ENCODE data around the gene YPEL2.
A peak's percentile ranks its signal among the peaks of the same experiment; 100 is the strongest.
"Not testable (repeated sequence)": the region's sequence is repeated elsewhere in the genome, so short reads cannot be mapped to it uniquely, and the experiment has no call there.

The YPEL2 gene

GRCh38 chr17:59331129-59331928 is at the start of gene YPEL2:
Gene YPEL2 (plus strand): TSS chr17:59331655. CDS start chr17:59353410, 21,755 bp downstream.
- peak; percentile 99 for DNase-seq (ENCODE audit: low spot score)

- no peak for DNase-seq (ENCODE audit: low spot score)
Observed at GRCh38 chr17:59284317-59284716, 47.1 kb upstream of the YPEL2 start.

GRCh38 chr17:59287452-59287851 is 44.0 kb upstream of the YPEL2 start:
- no peak for DNase-seq (ENCODE audit: low spot score)

- no peak for DNase-seq (ENCODE audit: low spot score)
Observed at GRCh38 chr17:59287891-59288290, 43.6 kb upstream of the YPEL2 start.

GRCh38 chr17:59289981-59290301 is 41.5 kb upstream of the YPEL2 start:
- no peak for DNase-seq (ENCODE audit: low spot score)

GRCh38 chr17:59290302-59290998 is 41.0 kb upstream of the YPEL2 start:
- not testable (repeated sequence) for DNase-seq (ENCODE audit: low spot score)

GRCh38 chr17:59292174-59292523 is 39.3 kb upstream of the YPEL2 start:
- DNase-seq (ENCODE audit: low spot score): no peak

GRCh38 chr17:59296190-59296589 is 35.3 kb upstream of the YPEL2 start:
- no peak for DNase-seq (ENCODE audit: low spot score)

GRCh38 chr17:59298521-59298920 is 32.9 kb upstream of the YPEL2 start:
- DNase-seq (ENCODE audit: low spot score): no peak

- no peak for DNase-seq (ENCODE audit: low spot score)
Observed at GRCh38 chr17:59299400-59300092, 31.9 kb upstream of the YPEL2 start.

- DNase-seq (ENCODE audit: low spot score): no peak
Observed at GRCh38 chr17:59300941-59301340, 30.5 kb upstream of the YPEL2 start.

- no peak for DNase-seq (ENCODE audit: low spot score)
Observed at GRCh38 chr17:59304811-59305210, 26.6 kb upstream of the YPEL2 start.

- DNase-seq (ENCODE audit: low spot score): no peak
Observed at GRCh38 chr17:59310263-59310920, 21.1 kb upstream of the YPEL2 start.

- peak; percentile 82 for DNase-seq (ENCODE audit: low spot score)
Observed at GRCh38 chr17:59311051-59311468, 20.4 kb upstream of the YPEL2 start.

- DNase-seq (ENCODE audit: low spot score): not testable (repeated sequence)
Observed at GRCh38 chr17:59311521-59311920, 19.9 kb upstream of the YPEL2 start.

- DNase-seq (ENCODE audit: low spot score): no peak
Observed at GRCh38 chr17:59315866-59316265, 15.6 kb upstream of the YPEL2 start.

GRCh38 chr17:59327121-59327980 is 4.1 kb upstream of the YPEL2 start:
- no peak for DNase-seq (ENCODE audit: low spot score)

- DNase-seq (ENCODE audit: low spot score): no peak
Observed at GRCh38 chr17:59327981-59328290, 3.5 kb upstream of the YPEL2 start.

GRCh38 chr17:59328601-59329000 is 2.9 kb upstream of the YPEL2 start:
- DNase-seq (ENCODE audit: low spot score): no peak

- peak; percentile 85 for DNase-seq (ENCODE audit: low spot score)
Observed at GRCh38 chr17:59329176-59330052, 2.0 kb upstream of the YPEL2 start.
